Fibroblast of lung (primary cell): ENCODE measurements around the gene COA6.

Source experiments
- EZH2 ChIP-seq: IDR thresholded peaks from 2 replicates; pipeline ENCODE4 v1.5.1; 2012; ENCODE audit warnings: low read length, control low read depth, mild to moderate bottlenecking; ENCODE audit errors: missing control alignments
- TF ChIP-seq, protein P1 (sequence below), 2 donors: IDR thresholded peaks in 1 of 2; conservative IDR thresholded peaks in 1 of 2; 1 replicate in 1 of 2; 2 replicates in 1 of 2; pipeline ENCODE4 v1.5.1; 2011 to 2012; ENCODE audit warnings: low read length in 2 of 2, control low read depth in 1 of 2, inconsistent platforms in 1 of 2, low read depth in 1 of 2, mild to moderate bottlenecking in 1 of 2

GRCh38 chr1:234401658-234402057 is 28.4 kb downstream of the COA6 start:
- TF ChIP-seq, protein P1, sequence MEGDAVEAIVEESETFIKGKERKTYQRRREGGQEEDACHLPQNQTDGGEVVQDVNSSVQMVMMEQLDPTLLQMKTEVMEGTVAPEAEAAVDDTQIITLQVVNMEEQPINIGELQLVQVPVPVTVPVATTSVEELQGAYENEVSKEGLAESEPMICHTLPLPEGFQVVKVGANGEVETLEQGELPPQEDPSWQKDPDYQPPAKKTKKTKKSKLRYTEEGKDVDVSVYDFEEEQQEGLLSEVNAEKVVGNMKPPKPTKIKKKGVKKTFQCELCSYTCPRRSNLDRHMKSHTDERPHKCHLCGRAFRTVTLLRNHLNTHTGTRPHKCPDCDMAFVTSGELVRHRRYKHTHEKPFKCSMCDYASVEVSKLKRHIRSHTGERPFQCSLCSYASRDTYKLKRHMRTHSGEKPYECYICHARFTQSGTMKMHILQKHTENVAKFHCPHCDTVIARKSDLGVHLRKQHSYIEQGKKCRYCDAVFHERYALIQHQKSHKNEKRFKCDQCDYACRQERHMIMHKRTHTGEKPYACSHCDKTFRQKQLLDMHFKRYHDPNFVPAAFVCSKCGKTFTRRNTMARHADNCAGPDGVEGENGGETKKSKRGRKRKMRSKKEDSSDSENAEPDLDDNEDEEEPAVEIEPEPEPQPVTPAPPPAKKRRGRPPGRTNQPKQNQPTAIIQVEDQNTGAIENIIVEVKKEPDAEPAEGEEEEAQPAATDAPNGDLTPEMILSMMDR (conservative IDR thresholded peaks at IDR 0.05 in 1 of 2, IDR thresholded peaks at IDR 0.05 in 1 of 2; ENCODE audit: low read depth in 1 of 2, low read length in 2 of 2): no peak
- no peak for TF ChIP-seq EZH2
